AG09309 (cell line): ENCODE measurements around the gene OR4E2.

Experiments
- DNase-seq: peaks from one replicate; pipeline ENCODE4 v3.0.0-alpha.2; 2010; ENCODE audit warnings: low read depth
- H3K4me3 ChIP-seq: 2 replicates; pipeline ENCODE4 v1.5.1; 2011; ENCODE audit warnings: mild to moderate bottlenecking, low read depth, low read length, moderate library complexity; ENCODE audit not compliant: control insufficient read depth
- TF ChIP-seq, protein P1 (sequence below): IDR thresholded peaks from 2 replicates; pipeline ENCODE4 v1.5.1; 2011; ENCODE audit warnings: mild to moderate bottlenecking, low read depth, low read length, inconsistent platforms; ENCODE audit not compliant: insufficient read depth, control insufficient read depth; ENCODE audit errors: missing control alignments

OR4E2 gene

DNA sequence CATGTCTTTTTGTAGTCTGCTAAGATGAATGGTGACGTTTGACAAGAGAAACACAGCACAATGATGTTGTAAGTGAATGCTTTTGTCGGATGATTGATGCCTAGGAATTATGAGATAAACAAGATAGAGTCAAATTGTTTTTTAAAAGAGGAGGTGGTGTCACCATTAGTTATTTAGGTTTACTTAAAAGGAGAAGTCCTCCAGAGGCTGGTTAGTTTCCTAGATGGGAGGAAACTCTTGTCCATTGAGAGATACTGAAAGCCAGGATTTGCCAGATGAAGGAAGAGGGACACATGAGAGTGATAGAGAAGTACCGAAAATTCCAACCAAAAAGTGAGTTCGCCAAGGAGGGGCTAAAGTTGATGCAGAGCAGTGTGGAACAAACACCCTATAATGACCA, 18.8 kb upstream of the OR4E2 start, which contains the start of gene OR10G2:
TSS of gene OR10G2 (minus strand) at position 101 of the 400 bp plus-strand sequence. CDS start at position 3, 98 bp downstream.
- H3K4me3 ChIP-seq, result no peak within 1 kb of the TSS
- DNase-seq, result no peak
- TF ChIP-seq, protein P1, sequence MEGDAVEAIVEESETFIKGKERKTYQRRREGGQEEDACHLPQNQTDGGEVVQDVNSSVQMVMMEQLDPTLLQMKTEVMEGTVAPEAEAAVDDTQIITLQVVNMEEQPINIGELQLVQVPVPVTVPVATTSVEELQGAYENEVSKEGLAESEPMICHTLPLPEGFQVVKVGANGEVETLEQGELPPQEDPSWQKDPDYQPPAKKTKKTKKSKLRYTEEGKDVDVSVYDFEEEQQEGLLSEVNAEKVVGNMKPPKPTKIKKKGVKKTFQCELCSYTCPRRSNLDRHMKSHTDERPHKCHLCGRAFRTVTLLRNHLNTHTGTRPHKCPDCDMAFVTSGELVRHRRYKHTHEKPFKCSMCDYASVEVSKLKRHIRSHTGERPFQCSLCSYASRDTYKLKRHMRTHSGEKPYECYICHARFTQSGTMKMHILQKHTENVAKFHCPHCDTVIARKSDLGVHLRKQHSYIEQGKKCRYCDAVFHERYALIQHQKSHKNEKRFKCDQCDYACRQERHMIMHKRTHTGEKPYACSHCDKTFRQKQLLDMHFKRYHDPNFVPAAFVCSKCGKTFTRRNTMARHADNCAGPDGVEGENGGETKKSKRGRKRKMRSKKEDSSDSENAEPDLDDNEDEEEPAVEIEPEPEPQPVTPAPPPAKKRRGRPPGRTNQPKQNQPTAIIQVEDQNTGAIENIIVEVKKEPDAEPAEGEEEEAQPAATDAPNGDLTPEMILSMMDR, result no peak

DNA sequence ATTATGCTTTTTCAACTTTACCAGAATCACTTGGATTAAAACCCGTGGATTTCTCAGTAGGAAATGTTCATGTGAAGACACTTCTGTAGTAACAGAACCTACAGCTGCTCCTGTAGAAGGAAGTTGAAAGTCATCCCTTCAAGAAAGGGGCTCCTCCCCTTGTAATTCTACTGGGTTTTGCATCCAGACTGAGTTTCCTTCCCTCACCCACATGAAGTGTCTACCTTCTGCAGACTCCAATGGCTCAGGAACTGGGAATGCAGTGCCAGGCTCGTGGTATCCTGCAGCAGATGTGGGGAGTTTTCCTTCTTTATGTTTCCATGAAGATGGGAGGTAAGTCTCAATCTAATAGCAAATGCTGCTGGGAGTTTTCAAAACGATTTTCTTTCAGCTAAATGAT, 11.0 kb upstream of the OR4E2 start:
- H3K4me3 ChIP-seq, result no peak overlapping the region
- DNase-seq, result no peak
- TF ChIP-seq, protein P1, result no peak

DNA sequence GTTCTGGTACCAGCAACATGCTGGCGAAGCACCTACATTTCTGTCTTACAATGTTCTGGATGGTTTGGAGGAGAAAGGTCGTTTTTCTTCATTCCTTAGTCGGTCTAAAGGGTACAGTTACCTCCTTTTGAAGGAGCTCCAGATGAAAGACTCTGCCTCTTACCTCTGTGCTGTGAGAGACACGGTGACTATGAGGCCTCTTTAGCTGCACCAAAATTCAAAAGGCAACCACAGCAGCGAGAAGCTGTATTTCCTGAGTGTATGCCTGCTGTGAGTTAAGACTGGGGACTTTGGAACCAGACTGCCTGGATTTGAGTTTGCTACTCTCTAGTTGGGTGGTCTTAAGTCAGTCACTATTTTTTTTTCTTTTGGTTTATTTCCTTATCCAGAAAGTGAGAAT, 10.2 kb upstream of the OR4E2 start:
- no peak overlapping the region for H3K4me3 ChIP-seq
- DNase-seq, result no peak
- TF ChIP-seq, protein P1, result no peak

DNA sequence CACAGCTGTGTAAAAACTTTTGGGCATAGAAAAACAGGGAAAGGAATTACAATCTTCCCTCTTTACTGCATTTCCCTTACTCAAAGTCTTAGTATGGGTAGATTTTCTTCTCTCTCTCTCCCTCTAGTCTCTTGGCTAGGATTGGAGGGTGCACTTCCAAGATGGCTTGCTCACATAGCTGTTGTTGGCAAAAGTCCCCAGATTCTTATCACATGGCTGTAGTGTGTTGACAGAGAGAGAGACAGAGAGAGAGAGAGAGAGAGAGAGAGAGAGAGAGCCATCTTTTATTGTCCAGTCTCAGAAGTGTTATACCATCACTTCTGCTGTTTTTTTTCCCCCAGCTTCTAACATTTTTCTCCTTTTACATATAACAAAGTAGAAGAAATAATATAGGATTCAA, 6.3 kb upstream of the OR4E2 start:
- no peak overlapping the region for H3K4me3 ChIP-seq
- TF ChIP-seq, protein P1, result no peak
- DNase-seq, result no peak

DNA sequence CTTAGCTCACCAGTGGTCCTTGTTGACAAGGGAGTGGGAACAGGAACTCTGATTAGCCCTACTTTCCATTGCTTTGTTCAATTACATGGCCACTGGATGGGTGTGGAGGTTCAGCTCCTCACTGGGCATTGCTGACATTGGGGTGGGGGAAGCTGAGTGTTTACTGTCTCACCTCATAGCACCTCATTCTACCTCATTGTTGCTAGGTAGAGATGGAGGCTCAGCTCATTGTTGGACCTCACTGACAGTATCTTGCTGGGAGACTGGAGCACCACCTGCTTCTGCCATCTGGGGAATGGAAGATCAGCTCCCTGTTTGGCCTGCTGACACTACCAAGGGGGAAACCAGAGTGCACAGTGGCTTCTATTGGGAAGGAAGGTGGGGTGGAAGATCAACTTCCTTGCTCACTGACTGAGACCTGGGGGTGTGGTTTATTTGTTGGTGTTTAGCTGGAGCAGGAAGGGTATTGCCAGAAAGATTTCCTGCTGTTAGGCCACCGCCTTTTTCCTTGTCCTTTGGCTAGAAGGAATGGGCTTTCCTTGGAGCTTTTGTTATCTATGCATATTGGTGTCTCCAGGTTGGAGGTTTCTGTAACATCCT, 1.3 kb upstream of the OR4E2 start:
- DNase-seq, result no peak
- H3K4me3 ChIP-seq, result no peak overlapping the region
- TF ChIP-seq, protein P1, result no peak

DNA sequence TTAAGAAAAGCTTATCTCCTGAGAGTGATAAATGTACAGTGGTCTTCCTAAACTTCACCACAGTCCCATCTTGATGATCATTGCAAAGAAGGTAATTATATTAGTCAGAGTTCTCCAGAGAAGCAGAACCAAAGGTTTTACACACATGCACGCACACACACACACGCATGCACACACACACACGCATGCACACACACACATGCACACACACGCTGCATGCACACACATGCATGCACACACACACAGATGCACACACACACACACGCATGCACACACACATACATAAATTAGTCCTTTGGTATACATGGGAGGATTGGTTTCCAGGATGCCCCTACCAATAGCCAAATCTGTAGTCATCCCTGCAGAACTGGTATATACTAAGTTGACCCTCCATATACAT, 580 bp downstream of the OR4E2 start:
- no peak for DNase-seq
- H3K4me3 ChIP-seq, result no peak overlapping the region
- TF ChIP-seq, protein P1, result no peak

DNA sequence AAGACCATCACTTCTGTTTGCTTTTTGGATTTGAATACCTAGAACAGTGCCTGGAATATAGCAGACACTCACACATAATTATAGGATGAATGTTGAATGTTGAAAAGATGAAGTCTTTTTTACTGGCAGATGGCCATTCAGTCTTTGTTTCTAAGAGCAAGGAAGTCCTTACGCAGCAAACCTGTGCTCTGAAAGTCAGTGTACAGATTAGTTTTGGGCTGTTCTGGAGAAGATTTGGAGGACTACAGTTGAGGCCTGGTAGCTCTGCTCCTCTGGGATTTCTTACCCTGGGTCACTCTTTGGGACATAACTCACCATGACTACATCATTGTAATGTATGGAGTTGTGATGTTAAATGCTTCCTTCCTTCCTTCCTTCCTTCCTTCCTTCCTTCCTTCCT, 3.3 kb downstream of the OR4E2 start:
- H3K4me3 ChIP-seq, result no peak overlapping the region
- DNase-seq, result no peak
- TF ChIP-seq, protein P1, result no peak
